Psoas muscle (tissue), 8 donors: ENCODE results near the gene FBXW8. TPM values are rescaled to one million over a fixed set of nuclear protein-coding genes. Genes with fewer than 3 reads are reported as not detected.

Source experiments
- ATAC-seq, 4 donors: fragments of 200-7000 bp; cut with Tn5 transposase; one replicate each; pipeline ENCODE4 v1.9.1; 2020; ENCODE audit warnings: moderate library complexity in 3 of 4, mild to moderate bottlenecking in 2 of 4
- DNase-seq, 2 donors: peaks; one replicate each; pipeline ENCODE4 v3.0.0-alpha.2; 2020
- H3K27ac ChIP-seq: fragments of 200-600 bp; one replicate; pipeline ENCODE4 v1.8.0; 2022
- H3K27me3 ChIP-seq, 3 donors: fragments of 200-600 bp in 1 of 3; one replicate each; pipeline versions ENCODE4 v1.6.1 to v1.8.0; 2013 to 2022; ENCODE audit warnings: low read length in 2 of 3, mild to moderate bottlenecking in 2 of 3, moderate library complexity in 1 of 3; ENCODE audit not compliant: insufficient read depth in 3 of 3
- H3K36me3 ChIP-seq, 2 donors: fragments of 200-600 bp in 1 of 2; one replicate each; pipeline versions ENCODE4 v1.6.1 to v1.8.0; 2013 to 2022; ENCODE audit warnings: low read depth in 1 of 2, mild to moderate bottlenecking in 1 of 2, moderate library complexity in 1 of 2; ENCODE audit not compliant: insufficient read depth in 1 of 2
- H3K4me1 ChIP-seq: fragments of 200-600 bp; one replicate; pipeline ENCODE4 v1.8.0; 2022
- H3K4me3 ChIP-seq: fragments of 200-600 bp; one replicate; pipeline ENCODE4 v1.8.0; 2022; ENCODE audit warnings: mild to moderate bottlenecking
- H3K9me3 ChIP-seq: fragments of 200-600 bp; one replicate; pipeline ENCODE4 v1.8.0; 2022
- CTCF ChIP-seq: fragments of 200-600 bp; IDR thresholded peaks from one replicate; pipeline ENCODE4 v1.8.0; 2022; ENCODE audit warnings: antibody characterized with exemption
- WGBS, 3 donors: extraction: QIAGEN DNeasy Blood & Tissue Kit; methylation state at CpG; one replicate each; pipeline versions ENCODE4 v1.1.6 to v1.1.7; 2013; 5-methylcytosine and 5-hydroxymethylcytosine counted together
- intact Hi-C, 2 donors: fragments of 100-400 bp; cut with DNase I; formaldehyde crosslinking; loops; one replicate each; pipeline versions ENCODE4 v1.11.0 to v1.14.2; 2022
- polyA plus RNA-seq, 3 donors: library from polyadenylated mRNA; stranded (reverse); fragments of 200-250 nt; gene quantifications; one replicate each; pipeline ENCODE4 v1.2.3, GENCODE V29; 2013
- total RNA-seq, 4 donors: library from RNA; stranded (reverse); fragmentation: NEBNext Ultra II Directional in 2 of 4; extraction: Animal tissue kit (Norgen Biotek cat#: 25700) in 2 of 4; gene quantifications; one replicate each; pipeline versions ENCODE4 v1.2.1 to v1.2.4, GENCODE V29; 2021 to 2023
- donor health status: healthy with polysubstance abuse.
- donor health status: DM: no; HTN: no; CAD: no; lungs with moderate emphysema.
- donor health status: Bipolar disorder and iron deficiency.
- donor health status: healthy.
- donor health status: DM: yes; HTN: yes; CAD: no.
- donor health status: DM: no; HTN: no; CAD: no.
- donor health status: DM: no; HTN: no; CAD: no.
- donor health status: DM: yes; HTN: yes; CAD: no.

Gene FBXW8
- total and polyA plus RNA-seq, 7 donors: 1.1 to 5.7 (median 3.0) TPM

GRCh38 chr12:116968986-116969385, 58.2 kb downstream of the FBXW8 start:
- ATAC-seq (no peak), DNase-seq (no peak)
- Histone ChIP-seq H3K4me1 (peaks cover 6% of the 10 kb centered on the region), H3K36me3 (peaks cover 2 to 45% of the 10 kb centered on the region in 2 donors), H3K4me3 (no peak overlapping the region), H3K27ac (no peak overlapping the region), H3K27me3 (no peaks in the 10 kb centered on the region), H3K9me3 (no peaks in the 10 kb centered on the region)
- no peak for TF ChIP-seq CTCF
- intact Hi-C loops: no loop called here
- WGBS, 3 donors: 84 to 91% (median 88%) methylated on average over 5 of the region's 5 CpGs

- no peak for TF ChIP-seq CTCF
- H3K27me3 ChIP-seq: no peaks in the 10 kb centered on the region
- H3K36me3 ChIP-seq: peaks cover 2 to 39% of the 10 kb centered on the region in 2 donors
- 44 to 57% (median 46%) methylated on average over 30 of the region's 30 CpGs for WGBS, 3 donors
- no peak overlapping the region for H3K4me3 ChIP-seq
- peaks cover 6% of the 10 kb centered on the region for H3K4me1 ChIP-seq
- peak; percentile 44 to 73 for DNase-seq
- ATAC-seq: peak; percentile 64 to 90 (median 79)
- no peak overlapping the region for H3K27ac ChIP-seq
- no peaks in the 10 kb centered on the region for H3K9me3 ChIP-seq
- intact Hi-C loops: no loop called here
Observed at GRCh38 chr12:116969615-116970585, 59.1 kb downstream of the FBXW8 start.

DNA sequence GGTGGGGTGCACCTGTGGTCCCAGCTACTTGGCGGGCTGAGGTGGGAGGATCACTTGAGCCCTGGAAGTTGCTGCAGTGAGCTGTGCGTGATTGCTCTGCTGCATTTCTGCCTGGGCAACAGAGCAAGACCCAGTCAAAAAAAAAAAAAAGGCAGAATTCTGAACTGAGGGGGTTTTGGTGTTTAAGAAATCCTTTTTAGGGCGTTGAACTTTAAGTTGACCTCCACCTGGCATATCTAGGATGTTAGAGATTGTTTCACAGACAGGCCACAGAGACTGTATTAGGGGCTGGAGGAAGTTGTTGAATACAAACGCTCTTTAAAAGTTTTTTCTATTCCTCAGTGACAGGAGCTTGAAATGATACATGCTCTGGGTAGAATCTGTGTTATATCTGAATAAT, 60.5 kb downstream of the FBXW8 start:
- H3K27me3 ChIP-seq: no peaks in the 10 kb centered on the region
- no peak overlapping the region for H3K4me3 ChIP-seq
- 96 to 98% (median 98%) methylated on average over 4 of the region's 4 CpGs for WGBS, 3 donors
- H3K27ac ChIP-seq: no peak overlapping the region
- H3K4me1 ChIP-seq: peaks cover 6% of the 10 kb centered on the region
- H3K9me3 ChIP-seq: no peaks in the 10 kb centered on the region
- H3K36me3 ChIP-seq: peaks cover 2 to 27% of the 10 kb centered on the region in 2 donors
- DNase-seq (no peak), ATAC-seq (no peak)
- TF ChIP-seq CTCF: no peak
- intact Hi-C loops: no loop called here

GRCh38 chr12:116975779-116976393, 65.1 kb downstream of the FBXW8 start:
- no peak overlapping the region for H3K27ac ChIP-seq
- no peaks in the 10 kb centered on the region for H3K27me3 ChIP-seq
- no peak overlapping the region for H3K4me3 ChIP-seq
- intact Hi-C loops: no loop called here
- DNase-seq (no peak), ATAC-seq (no peak)
- 84 to 88% (median 87%) methylated on average over 3 of the region's 3 CpGs for WGBS, 3 donors
- TF ChIP-seq CTCF: no peak
- H3K36me3 ChIP-seq: peaks cover 0 to 15% of the 10 kb centered on the region in 2 donors
- H3K4me1 ChIP-seq: no peaks in the 10 kb centered on the region
- no peaks in the 10 kb centered on the region for H3K9me3 ChIP-seq
